ENCODE results near the gene SLC8A2. TPM values are rescaled to one million over a fixed set of nuclear protein-coding genes. Genes with fewer than 3 reads are reported as not detected.

SLC8A2 gene
- total RNA-seq, 1 donor, result not detected

GRCh38 chr19:47428177-47428894 is 43.4 kb downstream of the SLC8A2 start:
- peak overlapping the region; percentile 44 for H3K4me3 ChIP-seq (ENCODE audit: low read depth, low read length)
- TF ChIP-seq, protein P1, sequence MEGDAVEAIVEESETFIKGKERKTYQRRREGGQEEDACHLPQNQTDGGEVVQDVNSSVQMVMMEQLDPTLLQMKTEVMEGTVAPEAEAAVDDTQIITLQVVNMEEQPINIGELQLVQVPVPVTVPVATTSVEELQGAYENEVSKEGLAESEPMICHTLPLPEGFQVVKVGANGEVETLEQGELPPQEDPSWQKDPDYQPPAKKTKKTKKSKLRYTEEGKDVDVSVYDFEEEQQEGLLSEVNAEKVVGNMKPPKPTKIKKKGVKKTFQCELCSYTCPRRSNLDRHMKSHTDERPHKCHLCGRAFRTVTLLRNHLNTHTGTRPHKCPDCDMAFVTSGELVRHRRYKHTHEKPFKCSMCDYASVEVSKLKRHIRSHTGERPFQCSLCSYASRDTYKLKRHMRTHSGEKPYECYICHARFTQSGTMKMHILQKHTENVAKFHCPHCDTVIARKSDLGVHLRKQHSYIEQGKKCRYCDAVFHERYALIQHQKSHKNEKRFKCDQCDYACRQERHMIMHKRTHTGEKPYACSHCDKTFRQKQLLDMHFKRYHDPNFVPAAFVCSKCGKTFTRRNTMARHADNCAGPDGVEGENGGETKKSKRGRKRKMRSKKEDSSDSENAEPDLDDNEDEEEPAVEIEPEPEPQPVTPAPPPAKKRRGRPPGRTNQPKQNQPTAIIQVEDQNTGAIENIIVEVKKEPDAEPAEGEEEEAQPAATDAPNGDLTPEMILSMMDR (IDR thresholded peaks at IDR 0.05; ENCODE audit: insufficient read depth, low read depth, low read length), result no peak

DNA sequence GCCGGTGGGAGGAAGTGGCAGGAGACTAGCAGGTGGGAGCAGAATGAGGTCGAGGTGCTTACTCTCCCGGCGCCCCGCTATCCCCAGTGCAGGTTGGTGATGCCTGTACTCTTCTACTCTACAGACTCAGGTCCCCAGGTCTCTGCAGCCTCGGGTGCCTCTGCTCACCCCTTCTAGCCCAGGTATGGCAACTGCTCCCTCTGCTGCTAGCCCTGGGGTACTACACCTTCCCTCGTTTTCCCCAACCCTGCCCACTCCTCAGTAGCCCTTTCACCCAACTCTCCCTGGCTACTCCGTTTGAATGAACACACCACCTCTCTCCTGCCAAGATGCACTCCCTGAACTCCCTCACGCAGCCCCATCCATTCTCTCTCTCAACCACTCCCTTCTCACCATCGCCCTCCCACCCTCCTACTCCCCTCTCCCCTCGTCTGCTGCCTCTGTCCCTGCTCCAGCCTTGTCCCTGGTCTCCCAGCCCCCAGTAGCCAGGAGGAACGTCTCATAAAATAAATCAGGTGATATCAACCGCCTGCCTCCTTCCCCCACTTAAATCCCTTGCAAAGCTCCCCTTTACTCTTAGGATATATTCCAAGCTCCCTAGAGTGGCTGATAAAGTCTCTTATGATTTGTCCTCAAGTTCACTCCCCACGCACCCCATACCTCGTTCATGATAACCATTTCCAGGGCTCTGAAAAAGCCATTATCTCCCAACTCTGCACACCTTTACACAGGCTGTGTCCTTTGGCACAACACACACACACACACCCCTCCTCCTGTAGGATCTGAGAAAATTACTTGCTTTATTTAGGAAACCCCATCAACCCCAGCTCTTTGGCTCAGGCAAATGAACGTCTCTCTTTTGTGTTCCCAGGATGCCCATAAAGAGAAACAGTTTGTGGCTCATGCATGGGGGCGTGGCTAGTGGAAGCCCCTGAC is 44.2 kb downstream of the SLC8A2 start:
- DNase-seq (ENCODE audit: low read depth), result peak; percentile 57
- TF ChIP-seq, protein P1 (IDR thresholded peaks at IDR 0.05; ENCODE audit: insufficient read depth, low read depth, low read length), result peak; percentile 93
- peak overlapping the region; percentile 18 for H3K4me3 ChIP-seq (ENCODE audit: low read depth, low read length)

More at GRCh38 chr19:47428177-47428894, 43.4 kb downstream of the SLC8A2 start:
- peak; percentile 100 for DNase-seq (ENCODE audit: low read depth)

DNA sequence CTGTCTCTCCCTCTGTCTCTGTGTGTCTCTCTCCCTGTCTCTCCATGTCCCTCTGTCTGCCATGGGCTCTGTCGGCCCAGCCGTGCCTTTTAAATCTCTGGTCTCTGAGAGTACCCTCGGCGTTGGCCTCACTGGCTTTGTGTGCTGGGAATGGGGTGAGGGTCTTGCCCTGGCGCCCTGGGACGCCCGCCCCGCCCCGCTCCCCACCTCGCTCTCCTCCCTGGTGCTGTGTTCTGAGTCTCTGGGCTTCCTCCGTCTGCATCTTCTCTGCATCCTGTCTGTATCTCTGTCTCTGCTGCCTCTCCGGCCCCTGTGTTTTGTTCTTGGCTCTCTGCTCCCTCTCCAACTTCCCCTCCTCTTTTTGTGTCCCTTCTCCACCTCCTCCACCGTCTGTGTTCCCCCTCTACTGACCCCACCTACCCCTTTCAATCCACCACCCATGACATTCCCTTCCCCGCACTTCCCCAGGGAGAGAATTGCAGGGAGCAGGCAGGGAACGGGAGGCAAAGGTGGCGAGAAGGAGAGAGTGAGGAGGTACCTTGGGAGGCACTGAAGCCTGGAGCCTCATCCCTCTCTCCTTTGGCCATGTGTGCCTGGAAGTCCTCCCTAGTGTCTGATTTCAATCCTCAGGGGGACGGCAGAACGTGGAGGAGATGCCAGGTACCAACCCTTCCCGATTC is 48.4 kb downstream of the SLC8A2 start:
- no peak overlapping the region for H3K4me3 ChIP-seq (ENCODE audit: low read depth, low read length)
- TF ChIP-seq, protein P1 (IDR thresholded peaks at IDR 0.05; ENCODE audit: insufficient read depth, low read depth, low read length), result no peak
- no peak for DNase-seq (ENCODE audit: low read depth)

DNA sequence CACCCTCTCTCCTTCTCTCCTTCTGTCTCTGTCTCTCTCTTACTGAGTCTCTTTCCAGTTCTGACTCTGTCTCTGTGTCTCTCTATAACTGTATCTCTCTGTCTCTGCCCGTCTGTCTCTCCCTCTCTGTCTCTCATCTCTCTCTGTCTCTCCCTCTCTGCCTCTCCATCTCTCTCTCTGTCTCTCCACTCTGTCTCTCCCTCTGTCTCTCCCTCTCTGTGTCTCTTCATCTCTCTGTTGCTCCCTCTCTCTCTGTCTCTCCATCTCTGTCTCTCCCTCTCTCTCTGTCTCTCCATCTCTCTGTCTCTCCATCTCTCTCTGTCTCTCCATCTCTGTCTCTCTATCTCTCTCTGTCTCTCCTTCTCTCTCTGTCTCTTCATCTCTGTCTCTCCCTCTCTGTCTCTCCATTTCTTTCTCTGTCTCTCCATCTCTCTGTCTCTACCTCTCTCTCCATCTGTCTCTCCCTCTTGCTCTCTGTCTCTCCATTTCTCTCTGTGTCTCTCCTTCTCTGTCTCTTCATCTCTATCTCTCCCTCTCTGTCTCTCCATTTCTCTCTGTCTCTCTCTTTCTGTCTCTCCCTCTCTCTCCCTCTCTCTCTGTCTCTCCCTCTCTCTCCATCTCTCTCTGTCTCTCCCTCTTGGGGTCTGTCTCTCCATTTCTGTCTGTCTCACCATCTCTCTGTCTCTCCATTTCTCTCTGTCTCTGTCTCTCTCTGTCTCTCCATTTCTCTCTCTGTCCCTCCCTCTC is 49.1 kb downstream of the SLC8A2 start:
- TF ChIP-seq, protein P1 (IDR thresholded peaks at IDR 0.05; ENCODE audit: insufficient read depth, low read depth, low read length), result no peak
- DNase-seq (ENCODE audit: low read depth), result no peak
- H3K4me3 ChIP-seq (ENCODE audit: low read depth, low read length), result no peak overlapping the region

- TF ChIP-seq, protein P1 (IDR thresholded peaks at IDR 0.05; ENCODE audit: insufficient read depth, low read depth, low read length), result no peak
- DNase-seq (ENCODE audit: low read depth), result no peak
- H3K4me3 ChIP-seq (ENCODE audit: low read depth, low read length), result no peak overlapping the region
Measured at GRCh38 chr19:47421844-47422395, 49.8 kb downstream of the SLC8A2 start.
